Smooth muscle cell (in vitro differentiated cells): ENCODE results near the gene FLNB. TPM values are rescaled to one million over a fixed set of nuclear protein-coding genes. Genes with fewer than 3 reads are reported as not detected.
A peak's percentile ranks its signal among the peaks of the same experiment; 100 is the strongest.

Experiments used
- DNase-seq: peaks from one replicate; lab custom pipeline; 2025; ENCODE audit not compliant: unreplicated experiment; lab: John Stamatoyannopoulos, UW
- H2AFZ ChIP-seq: fragments of 200-600 bp; sonication (generic); 2 replicates; pipeline ENCODE4 v1.6.0; 2016; ENCODE audit warnings: antibody characterized with exemption, low read depth, mild to moderate bottlenecking
- H3F3A ChIP-seq: fragments of 200-600 bp; sonication (generic); 2 replicates; pipeline ENCODE4 v1.6.0; 2017; ENCODE audit warnings: antibody characterized with exemption, low read depth
- H3K27ac ChIP-seq: fragments of 200-600 bp; sonication (generic); 2 replicates; pipeline ENCODE4 v1.5.1; 2016; ENCODE audit warnings: low read depth, mild to moderate bottlenecking
- H3K27me3 ChIP-seq: fragments of 200-600 bp; sonication (generic); 2 replicates; pipeline ENCODE4 v1.6.1; 2016; ENCODE audit warnings: low read depth, mild to moderate bottlenecking
- H3K36me3 ChIP-seq: fragments of 200-600 bp; sonication (generic); 2 replicates; pipeline ENCODE4 v1.5.1; 2016; ENCODE audit warnings: low read depth
- H3K4me1 ChIP-seq: fragments of 200-600 bp; sonication (generic); 2 replicates; pipeline ENCODE4 v1.5.1; 2016; ENCODE audit warnings: low read depth
- H3K4me2 ChIP-seq: fragments of 200-600 bp; sonication (generic); 2 replicates; pipeline ENCODE4 v1.6.0; 2016; ENCODE audit warnings: mild to moderate bottlenecking
- H3K4me3 ChIP-seq: fragments of 200-600 bp; sonication (generic); 2 replicates; pipeline ENCODE4 v1.5.1; 2016; ENCODE audit warnings: mild to moderate bottlenecking
- H3K79me2 ChIP-seq: fragments of 200-600 bp; sonication (generic); 2 replicates; pipeline ENCODE4 v1.6.0; 2016; ENCODE audit warnings: low read depth, mild to moderate bottlenecking
- H3K9ac ChIP-seq: fragments of 200-600 bp; sonication (generic); 2 replicates; pipeline ENCODE4 v1.6.0; 2016; ENCODE audit warnings: low read depth
- H3K9me3 ChIP-seq: fragments of 200-600 bp; sonication (generic); replicated peaks from 2 replicates; pipeline ENCODE4 v1.5.1; 2016; ENCODE audit warnings: low read depth
- H4K20me1 ChIP-seq: fragments of 200-600 bp; sonication (generic); 2 replicates; pipeline ENCODE4 v1.6.0; 2016; ENCODE audit warnings: low read depth
- CTCF ChIP-seq: fragments of 200-600 bp; sonication (generic); IDR thresholded peaks from 2 replicates; pipeline ENCODE4 v1.5.1; 2017; ENCODE audit warnings: borderline replicate concordance, mild to moderate bottlenecking, antibody characterized with exemption; ENCODE audit not compliant: insufficient read depth, poor library complexity, severe bottlenecking
- WGBS: methylation state at CpG from one replicate; pipeline ENCODE4 v1.1.7; 2016; ENCODE audit warnings: low lambda C conversion rate; 5-methylcytosine and 5-hydroxymethylcytosine counted together
- polyA plus RNA-seq: library from polyadenylated mRNA; unstranded; fragments of >200 nt; fragmentation: Nextera tagmentation; extraction: Ambion mirVana; gene quantifications from 2 replicates; pipeline ENCODE4 v1.2.1, GENCODE V29; 2016
- total RNA-seq: library from RNA; depleted of rRNA; stranded (reverse); fragments of >200 nt; gene quantifications from 2 replicates; pipeline ENCODE4 v1.2.3, GENCODE V29; 2014

Gene FLNB
- total and polyA plus RNA-seq, 2 experiments from 2014 or later, result 52.7 to 145 TPM

- no peak overlapping the region for H2AFZ ChIP-seq
- H3F3A ChIP-seq, result no peaks in the 10 kb centered on the region
- H3K27ac ChIP-seq, result no peak overlapping the region
- no peak for TF ChIP-seq CTCF
- no peaks in the 10 kb centered on the region for H3K4me1 ChIP-seq
- no peak for DNase-seq
- no peak overlapping the region for H3K9ac ChIP-seq
- H3K4me3 ChIP-seq, result no peak overlapping the region
- no peaks in the 10 kb centered on the region for H3K9me3 ChIP-seq
- H3K79me2 ChIP-seq, result peaks cover 24% of the 10 kb centered on the region
- no peaks in the 10 kb centered on the region for H3K27me3 ChIP-seq
- H3K36me3 ChIP-seq, result peaks cover 17% of the 10 kb centered on the region
- H4K20me1 ChIP-seq, result peaks cover 23% of the 10 kb centered on the region
- H3K4me2 ChIP-seq, result no peak overlapping the region
- 93% methylated on average over 2 of the region's 2 CpGs for WGBS
These were observed 91.6 kb downstream of the FLNB start for GRCh38 chr3:58099865-58100264.

- 97% methylated on average over 13 of the region's 13 CpGs for WGBS
- Histone ChIP-seq H3K4me3 (no peak overlapping the region), H3K9me3 (no peaks in the 10 kb centered on the region), H3F3A (no peaks in the 10 kb centered on the region), H4K20me1 (peaks cover 16% of the 10 kb centered on the region), H3K36me3 (peaks cover 17% of the 10 kb centered on the region), H3K4me1 (no peaks in the 10 kb centered on the region), H3K9ac (no peak overlapping the region), H3K27me3 (no peaks in the 10 kb centered on the region), H3K27ac (peak overlapping the region; percentile 2), H2AFZ (no peak overlapping the region), H3K4me2 (no peak overlapping the region), H3K79me2 (peaks cover 12% of the 10 kb centered on the region)
- no peak for TF ChIP-seq CTCF
- no peak for DNase-seq
These were observed 93.5 kb downstream of the FLNB start for GRCh38 chr3:58101499-58102389.

- Histone ChIP-seq H2AFZ (no peak overlapping the region), H3K9me3 (no peaks in the 10 kb centered on the region), H3K4me2 (no peak overlapping the region), H3K4me3 (no peak overlapping the region), H3K27me3 (no peaks in the 10 kb centered on the region), H3K9ac (no peak overlapping the region), H3K36me3 (peaks cover 17% of the 10 kb centered on the region), H3F3A (no peaks in the 10 kb centered on the region), H3K79me2 (peaks cover 8% of the 10 kb centered on the region), H3K4me1 (no peaks in the 10 kb centered on the region), H4K20me1 (peaks cover 12% of the 10 kb centered on the region), H3K27ac (peak overlapping the region; percentile 40)
- 93% methylated on average over 4 of the region's 4 CpGs for WGBS
- no peak for DNase-seq
- no peak for TF ChIP-seq CTCF
These were observed 94.1 kb downstream of the FLNB start for GRCh38 chr3:58102390-58102750.

- Histone ChIP-seq H2AFZ (no peak overlapping the region), H3K79me2 (peaks cover 5% of the 10 kb centered on the region), H3K27ac (peak overlapping the region; percentile 40), H3K4me1 (no peaks in the 10 kb centered on the region), H3F3A (no peaks in the 10 kb centered on the region), H3K4me2 (no peak overlapping the region), H3K27me3 (no peaks in the 10 kb centered on the region), H3K9me3 (no peaks in the 10 kb centered on the region), H4K20me1 (peaks cover 11% of the 10 kb centered on the region), H3K4me3 (no peak overlapping the region), H3K9ac (no peak overlapping the region), H3K36me3 (peaks cover 15% of the 10 kb centered on the region)
- WGBS, result 89% methylated on average over 10 of the region's 10 CpGs
- no peak for DNase-seq
- no peak for TF ChIP-seq CTCF
These were observed 94.8 kb downstream of the FLNB start for GRCh38 chr3:58102976-58103451.
